ENCODE measurements around the gene CENPP.

CENPP gene

DNA sequence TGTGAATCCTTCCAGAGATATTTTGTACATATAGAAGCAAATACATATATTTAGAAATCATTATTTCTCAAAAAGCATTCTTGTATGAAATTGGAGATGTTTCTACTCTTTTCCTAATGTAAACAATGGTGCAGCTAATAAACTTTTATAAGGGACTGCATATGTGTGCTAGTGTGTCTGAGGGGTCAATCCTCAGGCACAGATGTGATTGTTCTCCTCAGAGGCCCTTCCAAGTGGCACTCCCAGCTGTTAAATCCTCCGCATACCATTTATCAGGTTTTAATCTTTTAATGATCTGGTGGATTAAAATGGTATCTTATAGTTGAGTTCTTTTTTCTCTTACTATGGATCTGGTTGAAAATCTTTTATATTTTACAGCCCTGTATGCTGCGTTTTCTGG lies 104.1 kb downstream of the CENPP start:
- DNase-seq: no peak

DNA sequence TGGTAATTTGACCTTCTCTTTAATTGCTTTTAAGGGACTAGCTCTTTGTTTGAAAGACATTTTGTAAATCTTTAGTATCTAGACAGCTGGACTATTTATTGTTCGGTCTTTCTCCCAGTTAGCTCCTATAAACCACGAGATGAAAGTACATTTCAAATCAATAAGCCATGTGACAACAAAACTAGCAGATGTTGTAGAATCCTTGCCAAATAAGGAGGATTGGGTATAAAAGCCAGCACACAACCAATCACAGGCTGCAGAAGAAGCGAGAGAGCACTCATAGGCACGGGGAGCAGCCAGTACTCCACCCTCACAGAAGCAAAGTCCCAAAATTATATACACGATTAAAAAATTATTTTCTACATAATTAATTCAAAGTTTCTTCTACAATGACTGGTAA lies 106.6 kb downstream of the CENPP start:
- DNase-seq: no peak

DNA sequence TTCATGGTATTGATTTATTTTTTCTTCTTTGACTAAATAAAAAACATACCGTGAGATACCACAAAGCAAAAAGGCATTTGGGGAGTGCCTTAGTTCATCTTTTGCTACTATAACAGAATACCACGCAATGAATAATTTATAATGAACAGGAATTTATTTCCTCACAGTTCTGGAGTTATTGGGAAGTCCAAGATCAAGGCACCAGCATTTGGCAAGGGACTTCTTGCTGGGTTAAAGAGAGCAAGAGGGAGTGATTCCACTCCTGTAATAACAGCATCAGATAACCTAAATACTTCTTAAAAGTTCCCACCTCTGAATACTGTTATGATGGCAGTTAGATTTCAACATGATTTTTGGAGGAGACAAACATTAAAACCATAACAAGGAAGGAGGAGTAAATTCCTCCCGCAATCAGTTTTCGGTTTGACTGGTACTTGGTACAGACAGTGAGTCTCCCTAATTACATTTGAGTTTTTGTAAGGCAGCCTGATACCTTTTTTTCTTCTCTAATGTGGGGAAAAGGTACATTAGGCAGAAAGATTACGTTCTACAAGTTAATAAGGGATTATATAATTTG lies 107.3 kb downstream of the CENPP start:
- no peak for DNase-seq

DNA sequence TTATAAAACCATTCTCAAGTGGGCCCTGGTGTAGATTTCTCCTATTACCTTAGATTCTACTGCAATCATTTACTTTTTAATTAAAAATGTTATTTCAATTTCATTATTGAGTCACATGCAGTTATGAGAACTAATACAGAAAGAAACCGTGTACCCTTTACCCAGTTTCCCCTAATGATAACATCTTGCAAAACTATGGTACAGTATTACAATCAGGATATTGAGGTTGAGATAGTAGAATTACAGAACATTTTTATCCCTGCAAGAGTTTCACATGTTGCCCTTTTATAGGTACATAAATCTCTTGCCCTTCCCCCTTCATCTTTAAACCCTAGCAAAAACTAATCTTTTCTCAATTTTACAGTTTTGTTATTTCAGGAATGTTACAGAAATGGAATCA lies 109.5 kb downstream of the CENPP start:
- no peak for DNase-seq

DNA sequence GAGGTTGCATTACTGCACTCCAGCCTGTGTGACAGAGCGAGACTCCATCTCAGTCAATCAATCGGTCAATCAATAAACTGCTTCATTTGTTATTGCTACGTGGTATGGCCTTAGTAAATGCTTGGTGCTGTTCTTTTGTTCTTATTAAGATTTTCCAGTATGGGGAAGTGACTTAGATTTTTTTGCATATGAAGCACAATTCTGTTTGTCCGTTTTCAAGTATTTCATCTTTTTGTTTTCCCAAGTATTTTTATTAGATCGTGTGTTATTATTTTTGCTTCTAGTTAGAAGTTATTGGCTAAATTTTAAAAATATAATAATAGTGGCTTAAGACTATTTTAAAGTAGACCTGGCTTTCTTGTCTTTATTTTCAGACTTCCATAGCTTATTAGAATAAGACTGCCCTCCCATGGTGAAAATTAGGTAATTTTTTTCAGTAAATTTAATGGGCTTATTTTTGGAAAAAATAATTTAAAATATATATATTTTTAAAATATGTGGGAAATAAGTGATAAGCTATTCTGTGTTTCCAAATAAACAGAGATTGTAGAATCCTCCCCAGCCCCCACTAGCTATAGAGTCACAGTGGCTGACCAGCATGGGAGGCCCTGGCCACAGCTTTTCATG lies 113.3 kb downstream of the CENPP start:
- no peak for DNase-seq

DNA sequence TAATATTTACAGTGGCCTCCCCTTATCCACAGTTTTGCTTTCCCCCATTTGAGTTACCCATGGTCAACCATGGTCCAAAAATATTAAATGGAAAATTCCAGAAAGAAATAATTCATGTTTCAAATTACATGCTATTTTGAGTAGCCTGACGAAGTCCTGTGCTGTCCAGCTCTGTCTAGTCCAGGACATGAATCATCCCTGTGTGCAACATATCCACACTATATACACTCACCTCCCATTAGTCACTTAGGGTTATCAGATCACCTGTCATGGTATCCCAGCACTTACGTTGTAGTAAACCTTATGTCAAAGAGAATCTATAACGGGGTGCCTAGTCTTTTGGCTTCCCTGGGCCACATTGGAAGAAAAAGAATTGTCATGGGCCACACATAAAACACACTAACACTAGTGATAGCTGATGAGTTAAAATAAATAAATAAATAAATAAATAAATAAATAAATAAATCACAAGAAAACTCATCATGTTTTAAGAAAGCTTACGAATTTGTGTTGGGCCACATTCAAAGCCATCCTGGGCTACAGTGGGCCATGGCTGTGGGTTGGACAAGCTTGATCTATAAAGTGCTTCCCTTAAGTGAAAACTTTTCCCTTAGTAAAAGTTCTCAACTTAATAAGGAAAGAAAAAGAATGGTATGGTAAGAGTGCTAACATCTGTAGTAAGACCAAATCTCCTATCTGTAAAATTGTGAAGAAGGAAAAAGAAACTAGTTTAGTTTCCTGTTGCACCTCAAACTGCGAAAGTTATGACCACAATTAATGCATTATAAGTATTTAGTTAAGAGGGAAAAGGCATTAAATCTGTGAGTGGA lies 114.4 kb downstream of the CENPP start:
- no peak for DNase-seq

DNA sequence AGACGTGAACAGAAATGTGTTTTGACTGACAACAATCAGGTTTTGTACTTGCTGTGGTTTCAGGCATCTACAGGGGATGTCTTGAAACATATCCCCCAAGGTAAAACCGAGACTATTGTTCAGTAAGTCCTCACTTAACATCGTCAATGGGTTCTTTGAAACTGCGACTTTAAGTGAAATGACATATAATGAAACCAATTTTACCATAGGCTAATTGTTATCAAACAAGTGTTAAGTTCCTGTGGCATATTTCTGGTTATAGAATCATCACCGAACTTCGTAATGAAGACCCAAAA lies 114.9 kb downstream of the CENPP start:
- no peak for DNase-seq

DNA sequence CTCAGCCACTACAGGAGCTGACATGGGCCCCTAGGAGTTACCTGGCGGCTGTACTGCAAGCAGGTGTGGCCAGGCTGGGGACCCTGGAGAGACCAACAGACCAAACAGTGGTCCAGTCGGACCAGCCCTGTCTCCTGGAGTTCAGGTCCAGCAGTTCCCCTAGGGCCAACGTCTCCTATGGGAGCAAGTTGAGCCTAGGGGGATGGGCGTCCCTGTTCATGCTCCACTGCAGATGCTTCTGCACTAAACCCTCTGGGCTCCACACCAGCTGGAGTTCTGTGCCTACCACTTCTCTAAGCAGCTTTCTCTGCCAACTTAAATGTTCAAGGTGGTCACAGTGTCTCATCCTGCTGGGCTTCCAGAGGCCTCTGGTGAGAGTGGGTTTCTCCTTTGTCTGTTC lies 119.1 kb downstream of the CENPP start:
- DNase-seq: no peak

DNA sequence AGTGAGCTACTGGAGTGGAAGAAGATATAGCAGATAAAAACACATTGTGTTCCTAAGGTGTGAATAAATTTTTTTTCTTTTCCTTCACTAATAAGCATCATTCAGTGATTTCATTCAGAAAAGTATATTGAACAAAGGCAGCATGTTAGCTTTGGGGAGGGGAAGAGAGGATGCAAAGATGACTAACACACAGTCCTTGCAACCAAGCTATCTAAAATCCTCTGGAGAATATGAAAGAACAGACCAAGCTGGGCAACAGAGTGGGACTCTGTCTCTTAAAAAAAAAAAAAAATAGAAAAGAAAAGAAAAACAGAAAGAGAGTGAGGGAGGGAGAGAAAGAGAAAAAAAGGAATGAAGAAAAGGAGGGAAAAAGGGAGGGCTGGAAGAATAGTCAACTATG lies 120.8 kb downstream of the CENPP start:
- no peak for DNase-seq

DNA sequence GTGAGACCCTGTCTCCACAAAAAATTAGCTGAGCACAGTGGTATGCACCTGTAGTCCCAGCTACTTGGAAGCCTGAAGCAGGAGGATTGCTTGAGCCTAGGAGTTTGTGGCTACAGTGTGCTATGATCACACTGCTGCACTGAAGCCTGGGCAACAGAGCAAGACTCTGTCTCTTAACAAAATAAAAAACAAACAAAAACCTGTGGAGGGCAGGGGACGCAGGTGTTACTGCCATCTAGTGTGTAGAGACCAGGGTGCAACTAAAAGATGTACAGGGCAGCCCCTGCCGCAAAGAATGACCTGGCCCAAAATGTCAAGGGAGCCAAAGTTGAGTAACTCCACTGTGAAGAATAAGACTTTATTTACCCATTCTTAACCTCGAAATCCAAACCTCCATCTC lies 129.5 kb downstream of the CENPP start:
- DNase-seq: no peak

DNA sequence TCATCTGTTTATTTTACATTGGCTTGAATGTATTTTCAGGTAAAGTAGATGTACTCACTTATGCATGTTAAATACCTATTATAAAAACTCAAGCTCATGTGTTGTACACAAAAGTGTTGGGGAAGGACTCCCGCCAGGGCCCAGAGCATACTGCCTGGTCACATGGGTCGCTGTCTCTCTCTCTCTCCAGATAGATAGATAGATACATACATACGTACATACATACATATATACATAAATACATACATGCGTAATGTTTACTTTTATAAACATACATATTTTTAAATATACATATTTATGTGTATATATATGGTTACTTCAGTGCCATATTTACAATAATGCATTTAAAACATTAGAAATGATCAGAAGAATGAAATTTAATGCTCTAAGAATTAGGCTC lies 131.8 kb downstream of the CENPP start:
- no peak for DNase-seq

DNA sequence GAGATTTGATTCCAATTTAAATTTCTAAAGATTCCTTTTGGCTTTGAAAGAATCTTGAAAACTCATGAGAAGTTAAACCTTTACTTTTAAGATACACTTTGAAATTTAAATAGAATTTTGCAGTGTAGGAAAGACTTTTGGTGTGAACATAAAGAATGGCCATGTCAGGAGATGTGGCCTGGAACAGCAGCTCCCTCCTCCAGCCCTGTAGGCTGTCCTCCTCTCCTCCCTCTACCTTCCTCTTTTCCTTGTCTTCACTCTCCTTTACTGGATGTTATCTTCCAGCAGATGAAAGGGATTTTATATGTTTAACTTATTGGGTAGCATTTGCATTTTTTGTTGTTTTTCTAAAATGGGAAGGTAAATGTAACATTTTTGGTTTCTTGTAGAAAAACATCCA lies 137.6 kb downstream of the CENPP start:
- DNase-seq: no peak

DNA sequence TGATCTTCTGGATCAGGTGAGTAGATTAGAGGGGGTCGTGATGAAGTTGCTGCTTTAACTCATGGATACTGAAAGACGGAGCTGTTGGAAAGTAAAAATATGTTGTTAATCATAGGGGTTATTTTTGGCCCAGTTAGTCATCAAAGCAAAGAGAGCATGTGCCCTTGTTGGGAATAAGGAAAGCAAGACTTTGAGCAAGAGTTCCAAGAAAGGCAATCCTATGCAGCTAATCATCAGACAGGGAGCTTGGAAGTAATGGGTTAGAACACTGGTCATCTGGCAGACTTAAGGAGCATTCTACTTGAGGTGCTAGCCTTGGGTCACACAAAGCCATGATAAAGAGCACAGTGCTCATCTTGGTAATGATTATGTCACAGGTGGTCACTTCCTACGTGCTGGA lies 138.2 kb downstream of the CENPP start:
- no peak for DNase-seq

DNA sequence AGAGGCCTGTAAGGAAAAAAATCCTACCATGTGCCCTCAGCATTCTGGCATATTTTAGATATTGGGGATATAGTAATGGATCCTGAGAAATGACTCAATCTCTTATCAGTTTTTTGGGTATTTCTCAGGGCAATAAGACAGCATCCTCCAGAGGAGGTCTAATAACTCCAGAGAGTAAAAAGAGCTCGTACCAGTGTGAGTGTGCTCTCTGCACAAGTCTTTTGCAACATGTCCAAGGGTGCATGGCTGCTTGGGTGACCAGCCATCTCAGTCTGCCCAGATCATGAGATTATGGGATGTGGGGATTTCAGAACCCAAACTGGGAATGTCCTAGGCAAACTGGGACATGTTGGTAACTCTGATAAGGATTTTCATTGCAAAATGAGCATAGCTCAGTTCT lies 141.3 kb downstream of the CENPP start:
- no peak for DNase-seq

DNA sequence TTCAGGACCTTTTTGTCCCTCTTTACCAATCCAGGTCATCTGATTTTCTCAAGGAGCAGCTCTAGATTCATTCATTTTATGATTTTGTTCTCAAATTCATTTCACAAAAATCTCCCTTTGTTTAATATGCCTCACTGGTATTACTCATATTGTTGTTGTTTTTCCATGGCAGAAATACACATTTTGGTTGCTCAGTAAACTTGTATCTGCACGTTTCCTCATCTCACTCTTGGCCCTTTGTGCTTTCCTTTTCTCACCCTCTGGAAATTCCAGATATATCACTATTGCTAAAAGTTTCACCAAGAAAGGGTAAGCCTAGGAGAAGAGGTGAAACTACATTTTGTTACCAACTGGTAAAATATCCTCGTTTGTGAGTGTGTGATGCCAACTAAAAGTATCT lies 141.8 kb downstream of the CENPP start:
- no peak for DNase-seq

DNA sequence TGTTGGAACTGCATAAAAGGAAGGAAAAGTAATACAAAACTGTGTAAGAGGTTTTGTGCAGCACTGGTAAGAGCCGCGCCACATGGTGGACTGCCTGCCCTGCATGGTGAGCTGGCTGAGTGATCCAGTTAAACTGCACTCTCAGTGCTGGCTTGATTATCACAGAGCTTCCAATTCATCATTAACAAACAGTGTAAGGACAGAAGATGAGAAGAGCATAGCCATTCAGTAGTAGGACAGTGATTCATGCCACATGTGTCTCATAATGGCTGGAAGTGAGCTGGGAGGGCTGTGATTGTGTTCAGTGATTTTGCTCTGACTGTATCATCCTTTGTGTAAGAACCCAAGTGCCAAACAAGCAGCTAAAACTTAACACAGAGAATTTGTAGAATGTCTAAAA lies 142.5 kb downstream of the CENPP start:
- no peak for DNase-seq

DNA sequence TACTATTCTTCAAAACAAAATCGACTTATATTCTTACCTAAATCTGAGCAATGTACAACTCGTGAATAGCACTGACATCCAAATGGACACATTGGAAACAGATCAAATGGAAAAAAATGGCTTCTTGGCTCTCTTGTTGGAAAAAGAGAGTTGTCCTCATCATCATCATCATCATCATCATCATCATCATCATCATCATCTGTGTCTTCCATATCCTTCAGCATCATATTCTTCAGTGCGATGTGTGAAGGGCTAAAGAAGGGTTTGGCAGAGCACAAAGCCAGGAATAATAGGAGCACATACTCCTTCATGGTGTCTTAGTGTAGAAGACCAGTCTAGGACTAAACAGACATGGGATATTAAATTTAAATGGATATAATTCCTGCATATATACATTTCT lies 148.8 kb downstream of the CENPP start:
- DNase-seq: no peak

DNA sequence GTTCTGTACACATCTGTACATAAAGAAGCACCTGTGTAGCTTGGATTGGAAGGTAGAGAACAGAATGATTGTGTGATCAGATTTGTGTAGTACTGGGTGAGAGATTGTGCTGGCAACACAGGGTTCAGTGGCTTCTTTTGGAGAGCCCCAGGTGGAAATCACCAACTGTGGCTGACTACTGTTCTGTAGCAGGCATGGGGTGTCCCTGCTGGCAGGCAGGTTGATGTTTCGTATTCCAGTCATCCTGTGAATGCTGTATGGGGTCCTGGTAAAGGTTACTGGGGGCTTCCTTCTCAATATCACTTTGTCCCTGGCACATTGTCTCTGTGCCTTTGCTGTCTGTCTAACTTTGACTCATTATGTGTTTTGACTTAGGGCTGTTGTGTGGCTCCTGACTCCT lies 151.2 kb downstream of the CENPP start:
- no peak for DNase-seq

DNA sequence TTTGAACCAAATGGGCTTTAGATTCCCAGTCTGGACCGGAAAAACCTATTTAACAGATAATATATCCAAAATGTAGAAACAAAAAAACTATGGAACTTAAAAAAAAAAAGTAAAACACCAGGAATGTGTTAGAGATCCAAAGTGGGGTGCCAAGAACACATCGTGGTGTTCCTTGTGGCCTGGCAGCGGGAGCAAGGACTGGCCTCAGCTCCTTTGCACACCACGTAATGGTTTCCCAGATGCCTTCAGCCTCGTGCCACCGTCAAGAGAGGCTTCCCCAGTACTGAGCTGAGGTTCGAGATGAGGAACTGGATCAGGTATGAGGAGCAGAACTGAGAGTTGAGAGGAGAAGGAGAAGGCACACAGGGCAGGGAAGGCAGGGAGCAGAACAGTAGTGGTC lies 153.0 kb downstream of the CENPP start:
- DNase-seq: no peak

DNA sequence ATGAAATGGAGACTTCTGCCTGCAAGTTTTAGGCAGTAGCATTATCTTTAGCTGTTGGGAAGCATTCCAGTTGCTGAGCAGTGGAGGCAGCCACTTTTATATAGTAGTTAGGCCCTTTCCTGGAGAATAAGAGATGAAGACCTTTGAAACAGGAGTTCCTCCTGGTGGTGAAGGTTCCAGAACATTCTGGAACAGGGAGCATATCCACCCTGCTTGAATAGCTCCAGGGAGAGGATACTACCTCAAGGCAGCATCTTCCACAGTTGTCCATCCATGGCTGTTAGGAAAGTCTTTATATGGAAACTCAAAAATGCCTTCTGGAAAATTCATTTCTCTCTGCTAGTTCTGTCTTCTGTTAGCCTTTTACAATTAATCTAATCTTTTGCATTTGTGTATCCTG lies 153.6 kb downstream of the CENPP start:
- DNase-seq: no peak

DNA sequence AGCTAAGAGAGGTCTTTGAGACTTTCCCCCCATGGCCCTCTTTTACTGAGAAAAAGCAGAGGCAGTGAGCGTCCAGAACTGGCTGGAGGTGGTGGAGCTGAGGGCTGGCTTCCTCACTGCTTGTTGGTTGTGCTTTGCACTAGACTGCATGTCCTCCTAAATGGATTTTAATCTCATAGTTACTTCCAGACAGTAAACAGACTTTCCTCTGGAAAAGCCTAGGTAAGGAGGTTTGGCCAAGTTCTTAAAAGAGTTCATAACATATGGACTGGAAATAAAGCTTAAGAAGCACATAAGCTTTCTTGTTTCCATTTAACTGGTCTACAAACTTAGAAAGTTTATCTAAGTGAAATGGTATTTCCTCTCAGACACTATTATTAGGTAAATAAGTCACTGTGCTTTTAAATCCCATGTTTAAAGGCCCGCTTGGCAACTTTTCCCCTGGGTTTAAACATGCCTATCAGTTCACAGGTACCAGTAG lies 154.6 kb downstream of the CENPP start:
- no peak for DNase-seq

DNA sequence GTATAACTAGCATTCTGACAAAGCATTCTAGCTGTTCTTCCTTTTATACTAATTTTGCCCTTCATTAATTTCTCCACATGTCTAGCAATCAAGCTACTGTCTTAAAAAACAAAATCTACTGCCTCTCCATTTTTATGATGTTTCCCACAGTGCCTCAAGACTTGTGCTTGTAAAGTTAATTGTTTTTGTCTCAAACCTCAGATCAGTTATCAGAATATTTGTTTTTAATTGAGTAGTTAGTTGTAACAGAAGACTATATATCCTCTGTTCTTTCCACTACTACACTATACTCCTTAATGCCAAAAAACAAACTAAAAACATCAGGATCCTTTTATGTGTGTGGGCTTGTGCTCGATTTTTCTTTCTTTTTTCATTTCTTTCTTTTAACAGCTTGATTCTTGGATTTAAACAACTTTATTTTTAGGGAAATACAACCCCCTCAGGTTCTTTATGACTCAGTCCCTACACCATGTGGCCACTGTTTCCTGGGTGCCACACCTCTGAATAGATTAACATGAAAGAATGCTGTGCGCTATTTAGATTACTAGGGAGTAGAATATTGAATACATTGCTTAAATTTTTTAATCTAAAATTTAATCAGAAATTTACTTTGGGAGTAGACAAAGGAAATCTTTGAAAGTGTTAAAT lies 155.4 kb downstream of the CENPP start:
- no peak for DNase-seq

DNA sequence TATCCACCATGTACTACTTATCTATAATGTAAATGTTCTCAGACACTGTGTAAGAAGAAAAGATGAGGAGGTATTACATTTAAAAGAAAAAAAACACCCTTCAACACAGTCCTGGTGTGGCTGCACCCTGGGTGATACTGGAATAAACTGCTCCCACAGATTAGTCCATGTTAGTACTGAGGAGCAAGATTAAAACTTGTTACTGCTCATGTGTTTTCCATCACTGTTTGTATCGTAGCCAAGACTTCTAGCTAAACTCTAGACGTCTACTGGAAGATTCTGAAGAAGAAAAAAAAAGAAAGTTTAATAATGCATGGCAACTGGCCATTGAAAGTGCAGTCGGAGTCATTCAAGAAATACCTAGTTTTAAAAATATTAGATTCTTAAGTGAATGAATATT lies 156.6 kb downstream of the CENPP start, which contains the start of gene ASPN:
ASPN (minus strand) TSS at position 178 of the 400 bp plus-strand sequence.
- DNase-seq: no peak

DNA sequence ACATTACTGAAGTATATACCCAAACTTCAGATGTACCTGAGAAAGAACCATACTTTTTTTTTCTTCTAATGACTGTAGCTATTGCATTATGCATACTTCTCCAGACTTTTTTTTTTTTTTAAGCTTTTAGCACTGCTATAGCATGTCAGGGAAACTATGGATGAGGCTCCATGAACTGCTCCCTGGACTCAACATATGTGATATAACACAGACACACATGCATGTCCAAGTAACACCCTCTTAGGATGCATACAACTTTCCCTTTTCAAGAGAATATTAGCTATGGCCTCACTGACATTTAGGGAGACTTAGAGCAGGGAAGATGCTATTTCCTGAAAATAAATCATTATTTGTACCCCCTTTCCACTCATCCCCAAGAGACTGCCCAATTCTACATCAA lies 157.1 kb downstream of the CENPP start:
- no peak for DNase-seq
